Mesothelial cell of epicardium (in vitro differentiated cells): Measurements from ENCODE around the gene SLC30A10. TPM values are rescaled to one million over a fixed set of nuclear protein-coding genes. Genes with fewer than 3 reads are reported as not detected.
"Not testable (repeated sequence)": the region's sequence is repeated elsewhere in the genome, so short reads cannot be mapped to it uniquely, and the experiment has no call there.

Experiments used
- DNase-seq, 2 experiments: peaks; one replicate each; pipeline ENCODE4 v3.0.0; 2021; ENCODE audit warnings: low spot score in 2 of 2; ENCODE audit not compliant: unreplicated experiment in 2 of 2
- H3K27ac Mint-ChIP-seq: 2 replicates; pipeline ENCODE4 v1.8.0; 2021; ENCODE audit warnings: mixed read lengths
- H3K27me3 Mint-ChIP-seq: 2 replicates; pipeline ENCODE4 v1.8.0; 2021; ENCODE audit warnings: low read depth, mixed read lengths
- H3K36me3 Mint-ChIP-seq: 2 replicates; pipeline ENCODE4 v1.8.0; 2021; ENCODE audit warnings: mixed read lengths
- H3K4me1 Mint-ChIP-seq: 2 replicates; pipeline ENCODE4 v1.8.0; 2021; ENCODE audit warnings: mixed read lengths
- H3K4me3 Mint-ChIP-seq: 2 replicates; pipeline ENCODE4 v1.8.0; 2021; ENCODE audit warnings: mild to moderate bottlenecking, moderate library complexity, mixed read lengths
- H3K9me3 Mint-ChIP-seq: 2 replicates; pipeline ENCODE4 v1.8.0; 2021; ENCODE audit warnings: mixed read lengths
- total RNA-seq: library from RNA; stranded (reverse); gene quantifications from 3 replicates; pipeline ENCODE4 v1.2.1, GENCODE V29; 2021
- TF ChIP-seq, protein P1 (sequence below): fragments of 200-600 bp; sonication (generic); IDR thresholded peaks from one replicate; pipeline ENCODE4 v1.5.0; 2021; ENCODE audit warnings: antibody characterized with exemption; ENCODE audit not compliant: unreplicated experiment

The SLC30A10 gene
- total RNA-seq, 1 donor from 2014 or later: 1.1 TPM

DNA sequence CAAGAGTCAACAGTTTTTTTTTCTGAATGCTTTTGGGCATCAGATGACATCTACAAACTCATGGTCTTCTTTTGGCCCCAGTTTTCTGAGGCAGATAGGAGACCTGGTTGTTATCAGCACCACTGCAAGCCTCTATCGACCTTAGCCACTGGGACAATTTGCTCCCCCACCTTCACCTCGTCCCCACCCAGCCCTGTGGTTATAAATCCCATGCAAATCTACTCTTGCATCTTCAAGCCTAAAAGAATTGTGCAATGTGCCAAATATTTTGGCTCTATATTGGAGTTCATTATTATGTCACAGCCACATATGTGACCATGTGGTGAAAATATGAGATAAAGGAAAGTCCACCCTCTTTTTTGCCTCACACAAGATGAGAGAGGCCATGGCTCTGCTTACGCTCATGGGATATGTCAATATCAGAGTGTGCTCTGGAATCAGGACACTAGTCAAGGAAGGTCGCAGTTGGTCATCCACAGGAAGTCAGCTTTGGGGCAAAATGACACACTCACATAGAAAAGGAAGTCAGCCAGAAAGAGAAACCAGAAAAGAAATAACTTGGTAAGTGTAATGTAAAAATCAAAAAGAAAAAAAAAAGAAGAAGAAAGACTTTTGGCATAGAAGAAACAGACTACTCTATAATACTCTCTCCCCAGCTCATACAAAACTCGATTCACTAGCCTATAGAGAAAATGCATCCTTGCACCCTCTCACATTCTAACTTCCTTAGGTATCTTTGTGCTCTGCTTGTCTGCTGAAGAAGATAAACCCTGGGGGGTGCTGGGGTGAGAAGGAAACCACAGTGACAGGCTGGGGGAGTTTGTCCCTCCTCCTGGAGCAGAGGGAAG, 21.2 kb downstream of the SLC30A10 start:
- H3K27me3 Mint-ChIP-seq: peaks cover 2% of the 10 kb centered on the region
- DNase-seq: no peak
- H3K4me1 Mint-ChIP-seq: peaks cover 2% of the 10 kb centered on the region
- no peaks in the 10 kb centered on the region for H3K9me3 Mint-ChIP-seq
- H3K36me3 Mint-ChIP-seq: no peaks in the 10 kb centered on the region
- no peak overlapping the region for H3K27ac Mint-ChIP-seq
- TF ChIP-seq, protein P1, sequence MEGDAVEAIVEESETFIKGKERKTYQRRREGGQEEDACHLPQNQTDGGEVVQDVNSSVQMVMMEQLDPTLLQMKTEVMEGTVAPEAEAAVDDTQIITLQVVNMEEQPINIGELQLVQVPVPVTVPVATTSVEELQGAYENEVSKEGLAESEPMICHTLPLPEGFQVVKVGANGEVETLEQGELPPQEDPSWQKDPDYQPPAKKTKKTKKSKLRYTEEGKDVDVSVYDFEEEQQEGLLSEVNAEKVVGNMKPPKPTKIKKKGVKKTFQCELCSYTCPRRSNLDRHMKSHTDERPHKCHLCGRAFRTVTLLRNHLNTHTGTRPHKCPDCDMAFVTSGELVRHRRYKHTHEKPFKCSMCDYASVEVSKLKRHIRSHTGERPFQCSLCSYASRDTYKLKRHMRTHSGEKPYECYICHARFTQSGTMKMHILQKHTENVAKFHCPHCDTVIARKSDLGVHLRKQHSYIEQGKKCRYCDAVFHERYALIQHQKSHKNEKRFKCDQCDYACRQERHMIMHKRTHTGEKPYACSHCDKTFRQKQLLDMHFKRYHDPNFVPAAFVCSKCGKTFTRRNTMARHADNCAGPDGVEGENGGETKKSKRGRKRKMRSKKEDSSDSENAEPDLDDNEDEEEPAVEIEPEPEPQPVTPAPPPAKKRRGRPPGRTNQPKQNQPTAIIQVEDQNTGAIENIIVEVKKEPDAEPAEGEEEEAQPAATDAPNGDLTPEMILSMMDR: no peak
- no peak overlapping the region for H3K4me3 Mint-ChIP-seq

DNA sequence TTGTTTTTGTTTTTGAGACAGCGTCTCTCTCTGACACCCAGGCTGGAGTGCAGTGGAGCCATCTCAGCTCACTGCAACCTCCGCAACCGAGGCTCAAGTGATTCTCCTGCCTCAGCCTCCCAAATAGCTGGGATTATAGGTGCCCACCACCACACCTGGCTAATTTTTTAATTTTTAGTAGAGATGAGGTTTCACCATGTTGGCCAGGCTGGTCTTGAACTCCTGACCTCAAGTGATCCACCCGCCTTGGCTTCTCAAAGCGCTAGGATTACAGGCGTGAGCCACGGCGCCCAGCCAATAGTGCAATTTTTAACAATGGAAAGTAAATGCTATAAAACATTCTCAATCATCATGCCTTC, 21.8 kb downstream of the SLC30A10 start:
- H3K27ac Mint-ChIP-seq, DNase-seq, H3K9me3 Mint-ChIP-seq, H3K4me1 Mint-ChIP-seq, H3K36me3 Mint-ChIP-seq, H3K27me3 Mint-ChIP-seq, H3K4me3 Mint-ChIP-seq: not testable (repeated sequence)

DNA sequence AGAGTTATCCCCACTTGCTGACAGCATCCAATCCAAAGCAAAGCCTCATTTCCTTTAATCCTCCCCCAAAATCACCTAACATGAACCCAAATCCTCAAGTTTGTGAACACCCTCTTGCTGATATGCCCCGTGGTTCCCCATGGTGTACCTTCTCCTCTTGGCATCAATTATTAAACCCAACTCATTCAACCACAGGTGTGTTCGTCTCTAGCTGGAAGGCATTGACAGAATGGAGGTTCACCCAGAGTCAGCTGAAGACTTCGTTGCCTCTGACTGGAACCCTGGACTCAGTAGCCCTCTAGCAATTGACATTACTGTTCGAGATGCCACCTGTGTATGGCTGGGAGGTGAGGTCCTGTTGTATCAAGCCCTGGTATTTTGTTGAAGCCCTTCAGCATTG, 22.8 kb downstream of the SLC30A10 start:
- TF ChIP-seq, protein P1: no peak
- H3K27me3 Mint-ChIP-seq: peaks cover 2% of the 10 kb centered on the region
- no peak for DNase-seq
- H3K4me3 Mint-ChIP-seq: no peak overlapping the region
- H3K9me3 Mint-ChIP-seq: no peaks in the 10 kb centered on the region
- no peaks in the 10 kb centered on the region for H3K36me3 Mint-ChIP-seq
- no peak overlapping the region for H3K27ac Mint-ChIP-seq
- peaks cover 2% of the 10 kb centered on the region for H3K4me1 Mint-ChIP-seq

DNA sequence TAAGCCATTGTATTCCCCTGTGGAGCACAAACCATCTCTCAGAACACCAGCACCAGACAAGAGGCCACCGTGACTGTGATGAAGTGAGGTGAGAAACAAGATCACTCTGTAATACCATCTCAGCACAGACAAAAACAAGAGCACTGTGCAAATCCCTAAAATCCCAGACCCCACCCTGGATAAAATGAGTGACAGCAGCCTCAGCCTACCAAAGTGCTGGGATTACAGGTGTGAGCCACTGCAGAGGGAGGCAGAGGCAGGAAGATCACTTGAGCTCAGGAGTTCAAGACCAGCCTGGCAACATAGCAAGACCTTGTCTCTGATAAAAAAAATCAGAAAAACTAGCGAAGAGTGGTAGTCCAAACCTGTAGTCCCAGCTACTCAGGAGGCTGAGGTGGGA, 23.4 kb downstream of the SLC30A10 start:
- Mint-ChIP-seq H3K27ac (no peak overlapping the region), H3K9me3 (no peaks in the 10 kb centered on the region), H3K27me3 (peaks cover 2% of the 10 kb centered on the region), H3K4me3 (no peak overlapping the region), H3K36me3 (no peaks in the 10 kb centered on the region), H3K4me1 (peaks cover 2% of the 10 kb centered on the region)
- no peak for DNase-seq
- TF ChIP-seq, protein P1: no peak

DNA sequence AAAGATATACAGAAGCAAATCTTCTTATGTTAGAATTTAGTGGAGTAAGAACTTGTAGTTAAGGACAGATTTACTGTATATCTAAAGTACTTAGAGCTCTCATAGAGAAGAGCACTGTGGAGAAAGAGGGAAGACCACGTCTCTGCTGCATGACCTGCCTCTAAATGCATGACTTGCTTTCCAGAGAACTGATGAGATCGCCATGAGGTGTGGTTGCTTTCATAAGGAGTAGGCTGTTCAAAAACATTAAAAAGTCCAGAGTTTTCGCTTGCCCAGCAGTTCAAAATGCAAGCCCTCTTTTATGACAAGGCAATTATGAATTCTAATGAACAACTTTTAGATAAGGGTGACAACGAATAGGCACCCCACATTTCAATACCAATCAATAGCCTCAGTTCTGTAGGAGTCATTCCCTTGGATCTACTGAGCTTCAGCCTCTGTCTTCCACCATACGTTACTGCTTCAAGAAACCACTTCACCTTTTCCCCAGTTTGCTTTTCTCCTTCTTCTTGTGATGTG, 24.9 kb downstream of the SLC30A10 start:
- no peaks in the 10 kb centered on the region for H3K9me3 Mint-ChIP-seq

DNA sequence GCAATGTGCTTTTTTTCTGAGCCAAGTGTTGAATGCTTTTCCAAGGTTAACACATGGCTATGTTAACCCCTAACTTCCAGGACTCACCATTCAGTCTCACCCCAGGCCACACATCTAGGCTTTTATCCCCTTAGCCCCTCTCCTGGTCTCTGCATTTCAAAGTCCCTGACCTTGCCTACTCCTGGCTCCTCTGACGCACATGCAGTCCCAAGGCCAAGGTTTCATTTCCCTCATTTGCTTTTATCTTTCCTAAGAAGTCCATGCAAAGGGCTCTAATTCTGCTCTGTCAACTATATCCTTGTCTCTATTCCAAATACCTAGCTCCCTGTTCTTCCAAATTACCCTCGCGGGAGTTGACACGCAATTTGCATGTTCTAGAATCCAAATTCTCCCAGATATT, 25.4 kb downstream of the SLC30A10 start:
- H3K27ac Mint-ChIP-seq: no peak overlapping the region
- TF ChIP-seq, protein P1: no peak
- H3K4me3 Mint-ChIP-seq: no peak overlapping the region
- peaks cover 2% of the 10 kb centered on the region for H3K4me1 Mint-ChIP-seq
- peaks cover 2% of the 10 kb centered on the region for H3K27me3 Mint-ChIP-seq
- no peaks in the 10 kb centered on the region for H3K36me3 Mint-ChIP-seq
- DNase-seq: no peak
- no peaks in the 10 kb centered on the region for H3K9me3 Mint-ChIP-seq

More for the DNA sequence above, 24.9 kb downstream of the SLC30A10 start:
- no peak overlapping the region for H3K4me3 Mint-ChIP-seq
- no peak for DNase-seq
- H3K27ac Mint-ChIP-seq: no peak overlapping the region
- peaks cover 2% of the 10 kb centered on the region for H3K4me1 Mint-ChIP-seq
- H3K27me3 Mint-ChIP-seq: peaks cover 2% of the 10 kb centered on the region
- no peaks in the 10 kb centered on the region for H3K36me3 Mint-ChIP-seq
- TF ChIP-seq, protein P1: no peak
